AG10803 (cell line): ENCODE measurements around the gene ITPRID2.

ENCODE experiments used
- DNase-seq: peaks from one replicate; pipeline ENCODE4 v3.0.0; 2010; ENCODE audit warnings: low read depth
- H3K4me3 ChIP-seq: 2 replicates; pipeline ENCODE4 v1.5.1; 2011; ENCODE audit warnings: mild to moderate bottlenecking, low read length, control low read depth
- TF ChIP-seq, protein P1 (sequence below): conservative IDR thresholded peaks from 2 replicates; pipeline ENCODE4 v1.5.1; 2011; ENCODE audit warnings: mild to moderate bottlenecking, low read length, control low read depth, inconsistent platforms

ITPRID2 gene

GRCh38 chr2:181891258-181891965 lies at the start of gene ITPRID2:
ITPRID2 (plus strand) TSS chr2:181891730; CDS start chr2:181892067, 337 bp downstream.
- peak; percentile 86 for DNase-seq
- TF ChIP-seq, protein P1, sequence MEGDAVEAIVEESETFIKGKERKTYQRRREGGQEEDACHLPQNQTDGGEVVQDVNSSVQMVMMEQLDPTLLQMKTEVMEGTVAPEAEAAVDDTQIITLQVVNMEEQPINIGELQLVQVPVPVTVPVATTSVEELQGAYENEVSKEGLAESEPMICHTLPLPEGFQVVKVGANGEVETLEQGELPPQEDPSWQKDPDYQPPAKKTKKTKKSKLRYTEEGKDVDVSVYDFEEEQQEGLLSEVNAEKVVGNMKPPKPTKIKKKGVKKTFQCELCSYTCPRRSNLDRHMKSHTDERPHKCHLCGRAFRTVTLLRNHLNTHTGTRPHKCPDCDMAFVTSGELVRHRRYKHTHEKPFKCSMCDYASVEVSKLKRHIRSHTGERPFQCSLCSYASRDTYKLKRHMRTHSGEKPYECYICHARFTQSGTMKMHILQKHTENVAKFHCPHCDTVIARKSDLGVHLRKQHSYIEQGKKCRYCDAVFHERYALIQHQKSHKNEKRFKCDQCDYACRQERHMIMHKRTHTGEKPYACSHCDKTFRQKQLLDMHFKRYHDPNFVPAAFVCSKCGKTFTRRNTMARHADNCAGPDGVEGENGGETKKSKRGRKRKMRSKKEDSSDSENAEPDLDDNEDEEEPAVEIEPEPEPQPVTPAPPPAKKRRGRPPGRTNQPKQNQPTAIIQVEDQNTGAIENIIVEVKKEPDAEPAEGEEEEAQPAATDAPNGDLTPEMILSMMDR, result no peak
- peak within 1 kb of the TSS; percentile 87 for H3K4me3 ChIP-seq

DNA sequence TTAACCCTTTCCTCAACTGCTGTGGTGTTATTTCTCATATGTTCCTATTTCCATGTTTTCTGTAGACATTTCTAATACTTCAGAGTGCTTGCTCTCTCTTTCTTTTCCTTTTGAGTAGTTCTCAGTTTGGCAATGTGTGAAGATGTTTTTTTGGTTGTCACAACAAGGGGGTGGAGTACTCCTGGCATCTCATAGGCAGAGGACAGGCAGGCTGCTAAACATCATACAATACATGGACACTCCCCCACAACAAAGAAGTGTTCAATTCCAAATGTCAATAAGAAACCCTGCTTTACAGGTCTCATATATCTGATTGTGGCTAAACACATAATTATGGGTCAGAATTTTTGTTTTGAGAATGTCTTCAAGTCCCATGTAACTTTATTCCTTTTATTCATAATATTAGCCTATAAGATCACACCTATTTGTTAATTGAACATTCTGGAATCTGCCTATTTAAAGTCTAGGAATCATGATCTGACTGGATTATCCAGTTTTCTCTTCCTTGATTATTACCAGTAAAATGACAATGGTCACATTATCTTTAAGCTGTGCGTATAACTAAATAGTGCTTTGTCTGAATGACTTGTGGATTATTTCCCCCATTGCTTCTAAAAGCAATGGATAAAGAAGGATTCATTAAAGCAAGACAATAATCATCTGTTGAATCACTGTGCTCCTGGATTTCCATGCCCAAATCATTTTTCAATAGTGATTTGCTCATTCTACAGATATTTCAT lies 46.8 kb upstream of the ITPRID2 start:
- DNase-seq, result no peak
- H3K4me3 ChIP-seq, result no peak overlapping the region
- TF ChIP-seq, protein P1, result no peak

- TF ChIP-seq, protein P1, result no peak
- H3K4me3 ChIP-seq, result no peak overlapping the region
- no peak for DNase-seq
These were observed 44.9 kb upstream of the ITPRID2 start for GRCh38 chr2:181846399-181847197.

DNA sequence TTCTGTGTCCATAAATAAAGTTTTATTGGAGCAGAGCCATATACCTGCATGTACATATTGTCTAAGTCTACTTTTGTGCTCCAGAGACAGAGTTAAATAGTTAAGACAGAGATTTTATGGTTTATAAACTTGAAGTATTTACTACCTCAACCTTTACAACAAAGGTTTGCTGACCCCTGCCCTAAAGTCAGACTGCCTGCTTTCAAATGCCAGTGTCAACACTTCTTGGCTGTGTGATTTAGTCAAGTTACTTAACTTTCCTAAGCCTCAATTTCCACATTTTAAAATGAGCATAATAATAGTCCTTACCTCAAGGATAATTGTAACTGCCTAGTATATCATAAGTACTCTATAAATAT lies 44.4 kb upstream of the ITPRID2 start:
- H3K4me3 ChIP-seq, result no peak overlapping the region
- TF ChIP-seq, protein P1, result no peak
- DNase-seq, result no peak

GRCh38 chr2:181847702-181848101 lies 43.8 kb upstream of the ITPRID2 start:
- H3K4me3 ChIP-seq, result no peak overlapping the region
- TF ChIP-seq, protein P1, result no peak
- no peak for DNase-seq

- no peak for DNase-seq
- TF ChIP-seq, protein P1, result no peak
- no peak overlapping the region for H3K4me3 ChIP-seq
These were observed 43.2 kb upstream of the ITPRID2 start for GRCh38 chr2:181848261-181848886.
